ENCODE data around the gene DQX1. TPM values are rescaled to one million over a fixed set of nuclear protein-coding genes. Genes with fewer than 3 reads are reported as not detected.

DQX1 gene
- total and polyA plus RNA-seq, 8 donors, result 0.13 to 0.54 (median 0.25) TPM

DNA sequence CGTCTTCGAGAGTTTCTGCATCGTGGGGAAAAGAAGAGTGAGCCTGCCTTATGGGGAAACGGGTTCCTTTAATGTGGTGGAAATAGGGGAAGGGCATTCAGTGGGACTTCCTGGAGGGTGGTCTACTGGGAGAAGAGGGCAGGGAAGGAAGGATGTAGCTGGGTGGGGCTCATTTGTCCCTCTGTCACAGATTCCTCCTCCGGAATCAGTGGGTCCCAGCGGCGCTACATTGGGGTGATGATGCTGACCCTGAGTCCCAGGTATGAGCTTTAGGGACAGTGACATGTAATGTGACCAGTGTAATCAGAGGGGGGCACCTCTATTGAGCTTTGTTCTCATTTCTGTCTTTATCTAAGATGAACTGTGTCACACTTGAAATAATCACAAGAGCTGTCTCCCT is 5.6 kb upstream of the DQX1 start:
- TF ChIP-seq, protein P1, sequence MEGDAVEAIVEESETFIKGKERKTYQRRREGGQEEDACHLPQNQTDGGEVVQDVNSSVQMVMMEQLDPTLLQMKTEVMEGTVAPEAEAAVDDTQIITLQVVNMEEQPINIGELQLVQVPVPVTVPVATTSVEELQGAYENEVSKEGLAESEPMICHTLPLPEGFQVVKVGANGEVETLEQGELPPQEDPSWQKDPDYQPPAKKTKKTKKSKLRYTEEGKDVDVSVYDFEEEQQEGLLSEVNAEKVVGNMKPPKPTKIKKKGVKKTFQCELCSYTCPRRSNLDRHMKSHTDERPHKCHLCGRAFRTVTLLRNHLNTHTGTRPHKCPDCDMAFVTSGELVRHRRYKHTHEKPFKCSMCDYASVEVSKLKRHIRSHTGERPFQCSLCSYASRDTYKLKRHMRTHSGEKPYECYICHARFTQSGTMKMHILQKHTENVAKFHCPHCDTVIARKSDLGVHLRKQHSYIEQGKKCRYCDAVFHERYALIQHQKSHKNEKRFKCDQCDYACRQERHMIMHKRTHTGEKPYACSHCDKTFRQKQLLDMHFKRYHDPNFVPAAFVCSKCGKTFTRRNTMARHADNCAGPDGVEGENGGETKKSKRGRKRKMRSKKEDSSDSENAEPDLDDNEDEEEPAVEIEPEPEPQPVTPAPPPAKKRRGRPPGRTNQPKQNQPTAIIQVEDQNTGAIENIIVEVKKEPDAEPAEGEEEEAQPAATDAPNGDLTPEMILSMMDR (IDR thresholded peaks at IDR 0.05), result no peak
- intact Hi-C loops (cut with DNase I), result no loop called here
- Histone ChIP-seq H3K4me3 (peak overlapping the region in 1 of 2 donors; percentile 89), H3K4me1 (peaks cover 11 to 30% of the 10 kb centered on the region in 2 donors), H3K27ac (no peak overlapping the region), H3K9me3 (no peaks in the 10 kb centered on the region), H3K27me3 (no peaks in the 10 kb centered on the region), H3K36me3 (peaks cover 0 to 33% of the 10 kb centered on the region in 2 donors)
- ATAC-seq, result no peak
- no peak for DNase-seq

GRCh38 chr2:74530239-74531187 is 4.5 kb upstream of the DQX1 start:
- peak; percentile 32 for ATAC-seq
- H3K27ac ChIP-seq, result peak overlapping the region; percentile 83 to 94
- intact Hi-C loops (cut with DNase I), result no loop called here
- peak overlapping the region; percentile 89 to 92 for H3K4me3 ChIP-seq
- TF ChIP-seq, protein P1 (IDR thresholded peaks at IDR 0.05), result no peak
- peak in 3 of 4 donors; percentile 38 to 84 (median 59) for DNase-seq
- H3K4me1 ChIP-seq, result peaks cover 11 to 30% of the 10 kb centered on the region in 2 donors
- H3K27me3 ChIP-seq, result no peaks in the 10 kb centered on the region
- peaks cover 0 to 44% of the 10 kb centered on the region in 2 donors for H3K36me3 ChIP-seq
- H3K9me3 ChIP-seq, result no peaks in the 10 kb centered on the region

- DNase-seq, result peak; percentile 97 to 99 (median 99)
- intact Hi-C loops (cut with DNase I), result no loop called here
- peaks cover 0 to 47% of the 10 kb centered on the region in 2 donors for H3K36me3 ChIP-seq
- peak within 1 kb of the TSS; percentile 89 to 92 for H3K4me3 ChIP-seq
- peaks cover 11 to 30% of the 10 kb centered on the region in 2 donors for H3K4me1 ChIP-seq
- no peaks in the 10 kb centered on the region for H3K9me3 ChIP-seq
- peak within 1 kb of the TSS; percentile 83 to 94 for H3K27ac ChIP-seq
- TF ChIP-seq, protein P1 (IDR thresholded peaks at IDR 0.05), result peak in 1 of 2 donors; percentile 26
- no peaks in the 10 kb centered on the region for H3K27me3 ChIP-seq
- ATAC-seq, result peak; percentile 96
Measured at GRCh38 chr2:74529357-74530238, 3.6 kb upstream of the DQX1 start, which contains the start of the genes AUP1 and HTRA2. TSS of gene AUP1 (minus strand) at chr2:74529706. CDS start at chr2:74529629, 77 bp downstream. TSS of gene HTRA2 (plus strand) at chr2:74529933. CDS start at chr2:74530007, 74 bp downstream.

DNA sequence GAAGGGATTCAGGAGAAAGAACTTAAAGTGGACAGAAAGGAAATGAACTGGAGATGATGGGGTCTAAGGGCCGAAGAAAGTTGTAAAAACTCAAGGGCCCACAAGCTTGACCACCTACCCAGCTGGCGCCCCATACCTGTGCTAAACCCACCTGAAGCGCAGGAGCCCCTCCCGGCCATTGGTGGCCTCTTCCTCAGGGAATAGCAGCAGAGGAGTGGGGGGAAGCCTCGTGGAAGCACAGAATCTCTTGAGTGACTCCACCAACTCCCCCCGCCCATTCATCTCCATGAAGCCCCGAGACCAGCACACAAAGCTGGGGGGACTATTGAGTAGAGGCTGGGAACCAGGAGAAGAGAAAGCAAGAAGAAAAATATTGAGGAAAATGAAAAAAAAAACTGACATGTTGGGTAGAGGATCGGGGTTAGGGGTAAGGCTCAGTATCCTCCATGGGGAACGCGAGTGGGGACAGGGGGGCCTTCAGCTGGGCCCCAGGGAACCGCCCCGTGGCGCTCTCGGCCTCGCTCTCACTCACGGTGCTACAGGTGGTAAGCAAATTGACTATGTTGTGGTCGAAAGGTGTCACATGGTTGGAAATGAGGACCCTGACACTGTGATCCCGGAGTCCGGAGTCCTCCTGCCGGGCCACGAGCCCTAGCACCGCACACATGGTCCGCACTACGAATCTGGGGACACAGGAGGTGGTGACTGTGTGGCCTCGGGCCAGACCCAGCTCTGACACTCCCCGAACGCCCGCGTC is 2.7 kb upstream of the DQX1 start:
- Histone ChIP-seq H3K9me3 (no peaks in the 10 kb centered on the region), H3K4me3 (peak overlapping the region; percentile 89 to 92), H3K4me1 (peaks cover 11 to 30% of the 10 kb centered on the region in 2 donors), H3K36me3 (peaks cover 0 to 42% of the 10 kb centered on the region in 2 donors), H3K27ac (peak overlapping the region; percentile 83 to 94), H3K27me3 (no peaks in the 10 kb centered on the region)
- ATAC-seq (peak; percentile 7), DNase-seq (no peak)
- intact Hi-C loops (cut with DNase I), result no loop called here
- TF ChIP-seq, protein P1 (IDR thresholded peaks at IDR 0.05), result no peak
